Esophagus mucosa (tissue), 1 donor: Measurements from ENCODE around the gene PLA2G2C. TPM values are rescaled to one million over a fixed set of nuclear protein-coding genes. Genes with fewer than 3 reads are reported as not detected.

Source experiments
- ATAC-seq: fragments of 200-7000 bp; cut with Tn5 transposase; one replicate; pipeline ENCODE4 v1.9.1; 2020
- total RNA-seq: library from RNA; stranded (reverse); gene quantifications from one replicate; pipeline ENCODE4 v1.2.4, GENCODE V29; 2023
- donor health status: DM: yes; HTN: yes; CAD: no.

PLA2G2C gene
- total RNA-seq, 1 donor from 2014 or later: 0.48 TPM

DNA sequence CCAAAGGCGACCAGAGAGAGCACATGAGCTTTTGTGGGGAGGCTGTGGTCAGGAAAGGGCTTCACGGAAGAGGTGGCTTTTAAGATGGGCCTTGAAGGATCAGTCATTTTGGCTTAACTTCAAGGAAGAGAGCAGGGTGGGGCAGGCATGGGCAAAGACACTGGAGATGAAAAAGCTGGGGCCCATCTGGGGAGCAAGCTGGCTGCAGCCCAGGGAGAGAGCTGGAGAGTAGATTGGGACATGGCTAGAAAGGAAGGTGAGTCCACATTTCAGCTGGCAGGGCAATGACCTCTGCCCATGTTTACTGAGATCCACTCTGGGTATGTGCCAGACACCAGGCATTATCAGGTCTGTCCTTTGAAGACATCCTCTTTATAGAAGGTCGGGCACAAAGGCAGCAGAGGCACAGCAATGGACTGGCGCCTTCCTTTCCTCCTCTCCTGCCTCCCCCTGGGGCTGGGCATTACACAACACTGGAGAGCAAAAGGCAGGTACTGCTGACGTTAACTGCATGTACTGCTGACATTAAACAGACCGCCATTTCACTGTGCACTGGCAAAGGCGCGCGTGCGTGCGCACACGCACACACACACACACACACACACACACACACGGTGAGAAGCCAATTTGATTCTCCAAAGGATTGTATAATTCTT lies 2.6 kb downstream of the PLA2G2C start:
- no peak for ATAC-seq

DNA sequence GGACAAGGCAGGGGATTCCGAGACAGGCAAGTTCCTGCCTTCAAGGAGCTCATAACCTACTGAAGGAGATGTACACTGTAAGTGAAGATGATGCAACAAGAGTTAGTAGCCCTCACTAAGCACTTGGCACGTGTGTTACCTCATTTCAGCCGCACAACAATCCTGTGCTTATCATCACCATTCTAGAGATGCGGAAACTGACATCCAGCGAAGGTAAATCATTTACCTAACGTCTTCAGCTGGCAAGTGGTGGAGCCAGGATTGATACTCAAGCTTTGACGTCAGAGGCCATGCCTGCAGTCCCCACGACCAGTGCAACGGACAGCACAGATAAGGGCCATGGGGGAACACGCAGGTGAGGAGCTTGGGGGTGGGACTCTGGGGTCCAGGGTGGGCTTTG lies 3.3 kb downstream of the PLA2G2C start:
- no peak for ATAC-seq

DNA sequence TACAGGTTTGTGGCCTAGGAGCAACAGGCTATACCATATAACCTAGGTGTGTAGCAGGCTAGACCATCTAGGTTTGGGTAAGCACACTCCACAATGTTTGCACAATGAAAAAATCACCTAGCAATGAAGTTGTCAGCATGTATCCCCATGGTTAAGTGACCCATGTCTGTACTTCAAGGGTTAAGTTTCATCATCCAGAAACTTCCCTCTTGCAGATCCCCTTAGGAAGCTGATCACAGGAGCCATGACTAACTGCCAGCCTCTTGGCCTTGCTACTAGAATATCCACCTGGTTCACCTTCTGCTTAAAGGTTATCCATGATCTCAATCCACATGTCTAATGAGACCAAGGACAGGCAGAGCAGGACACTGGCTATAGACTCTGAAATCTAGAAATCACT lies 3.9 kb downstream of the PLA2G2C start:
- no peak for ATAC-seq

DNA sequence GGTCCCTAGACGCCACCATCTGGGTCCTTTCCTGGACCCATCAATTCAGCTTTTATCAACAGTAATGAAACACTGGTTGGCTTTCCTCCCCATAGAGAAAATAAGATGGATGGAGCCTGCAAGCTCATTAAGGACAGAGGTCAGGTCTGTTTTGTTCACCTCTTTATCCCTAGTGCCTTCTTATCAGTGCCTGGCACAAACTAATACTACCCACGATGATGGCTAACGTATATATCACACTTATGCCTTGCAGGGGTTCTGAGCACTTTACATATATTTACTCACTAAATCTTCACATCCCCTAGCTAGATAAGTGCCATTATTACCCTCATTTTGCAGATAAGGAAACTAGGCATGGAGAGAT lies 5.5 kb downstream of the PLA2G2C start:
- no peak for ATAC-seq

DNA sequence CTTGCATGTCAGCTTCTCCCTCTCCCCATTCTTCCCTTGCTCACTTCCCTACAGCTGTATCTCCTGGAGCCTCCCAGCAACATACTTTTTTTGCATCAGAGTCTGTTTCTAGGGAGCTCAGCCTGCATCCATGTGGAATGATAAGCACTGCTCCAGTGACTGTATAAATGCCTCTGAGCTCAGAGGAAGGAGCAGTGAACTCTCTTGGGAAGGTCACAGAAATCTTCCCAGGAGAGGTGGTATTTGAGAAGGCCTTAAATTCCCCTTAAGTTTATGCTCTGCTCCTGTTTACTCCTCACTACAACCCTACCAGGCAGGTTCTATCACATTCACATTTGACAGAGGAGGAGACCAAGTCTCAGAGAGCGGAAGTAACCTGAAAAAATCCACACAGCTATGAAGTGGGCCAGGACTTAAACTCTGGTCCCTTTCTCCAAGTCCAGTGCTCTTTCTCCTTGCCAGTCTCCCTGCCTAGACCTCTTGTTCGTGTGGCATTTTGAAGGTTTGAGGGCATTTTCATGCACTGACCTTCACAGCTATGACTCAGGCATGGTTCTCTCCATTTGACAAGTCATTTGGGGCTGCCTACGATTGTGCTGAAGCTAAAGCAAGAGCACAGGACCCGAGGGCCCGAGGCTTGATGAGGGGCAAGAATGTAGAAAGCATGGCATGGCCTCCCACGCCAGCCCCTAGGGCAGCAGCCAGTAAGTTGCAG lies 6.0 kb downstream of the PLA2G2C start:
- ATAC-seq: no peak

DNA sequence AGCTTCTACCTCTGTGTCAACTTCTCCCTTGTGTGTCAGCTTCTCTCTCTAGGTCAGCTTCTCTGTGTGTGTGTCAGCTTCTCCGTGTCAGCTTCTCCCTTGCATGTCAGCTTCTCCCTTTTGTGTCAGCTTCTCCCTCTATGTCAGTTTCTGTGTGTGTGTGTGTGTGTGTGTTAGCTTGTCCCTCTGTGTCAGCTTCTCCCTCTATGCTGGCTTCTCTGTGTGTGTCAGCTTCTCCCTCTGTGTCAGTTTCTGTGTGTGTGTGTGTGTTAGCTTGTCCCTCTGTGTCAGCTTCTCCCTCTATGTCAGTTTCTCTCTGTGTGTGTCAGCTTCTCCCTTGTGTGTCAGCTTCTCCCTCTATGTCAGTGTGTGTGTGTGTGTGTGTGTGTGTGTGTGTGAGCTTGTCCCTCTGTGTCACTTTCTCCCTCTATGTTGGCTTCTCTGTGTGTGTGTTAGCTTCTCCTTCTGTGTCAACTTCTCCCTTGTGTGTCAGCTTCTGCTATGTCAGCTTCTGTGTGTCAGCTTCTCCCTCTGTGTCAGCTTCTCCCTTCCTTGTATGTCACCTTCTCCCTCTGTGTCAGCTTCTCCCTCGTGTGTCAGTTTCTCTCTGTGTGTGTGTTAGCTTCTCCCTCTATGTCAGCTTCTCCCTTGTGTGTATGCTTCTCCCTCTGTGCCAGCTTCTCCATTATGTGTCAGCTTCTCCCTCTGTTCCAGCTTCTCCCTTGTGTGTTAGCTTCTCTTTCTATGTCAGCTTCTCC lies 6.8 kb downstream of the PLA2G2C start:
- no peak for ATAC-seq

DNA sequence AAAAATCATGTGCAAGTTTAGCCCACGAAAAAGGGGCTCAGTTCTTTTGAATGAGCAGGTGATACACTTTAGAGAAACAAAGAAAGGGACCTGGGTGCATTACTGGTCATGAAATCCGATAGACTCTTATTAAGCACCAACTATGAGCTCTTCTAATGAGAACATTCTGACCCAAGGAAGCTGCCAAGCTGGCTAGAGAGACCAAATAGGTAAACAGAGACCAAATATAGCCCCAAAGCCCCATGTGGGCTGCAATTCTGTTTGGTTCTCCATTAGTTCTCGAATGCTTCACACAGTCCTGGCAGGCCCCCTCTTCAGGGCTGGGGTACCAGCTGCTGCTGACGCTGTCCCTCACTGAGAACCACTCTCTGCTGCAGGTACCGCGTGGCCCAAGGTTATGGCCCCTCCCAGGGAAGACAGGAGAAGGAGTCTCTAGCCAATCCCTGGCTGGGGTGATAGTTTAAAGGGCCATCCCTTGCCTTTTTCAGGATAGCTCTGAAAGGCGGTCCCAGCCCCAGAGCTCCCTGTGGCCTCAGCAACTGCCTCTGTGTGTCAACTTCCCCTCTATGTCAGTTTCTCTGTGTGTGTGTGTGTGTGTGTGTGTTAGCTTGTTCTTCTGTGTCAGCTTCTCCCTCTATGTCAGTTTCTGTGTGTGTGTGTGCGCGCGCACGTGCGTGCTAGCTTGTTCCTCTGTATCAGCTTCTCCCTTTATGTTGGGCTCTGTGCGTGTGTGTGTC lies 7.5 kb downstream of the PLA2G2C start:
- no peak for ATAC-seq

DNA sequence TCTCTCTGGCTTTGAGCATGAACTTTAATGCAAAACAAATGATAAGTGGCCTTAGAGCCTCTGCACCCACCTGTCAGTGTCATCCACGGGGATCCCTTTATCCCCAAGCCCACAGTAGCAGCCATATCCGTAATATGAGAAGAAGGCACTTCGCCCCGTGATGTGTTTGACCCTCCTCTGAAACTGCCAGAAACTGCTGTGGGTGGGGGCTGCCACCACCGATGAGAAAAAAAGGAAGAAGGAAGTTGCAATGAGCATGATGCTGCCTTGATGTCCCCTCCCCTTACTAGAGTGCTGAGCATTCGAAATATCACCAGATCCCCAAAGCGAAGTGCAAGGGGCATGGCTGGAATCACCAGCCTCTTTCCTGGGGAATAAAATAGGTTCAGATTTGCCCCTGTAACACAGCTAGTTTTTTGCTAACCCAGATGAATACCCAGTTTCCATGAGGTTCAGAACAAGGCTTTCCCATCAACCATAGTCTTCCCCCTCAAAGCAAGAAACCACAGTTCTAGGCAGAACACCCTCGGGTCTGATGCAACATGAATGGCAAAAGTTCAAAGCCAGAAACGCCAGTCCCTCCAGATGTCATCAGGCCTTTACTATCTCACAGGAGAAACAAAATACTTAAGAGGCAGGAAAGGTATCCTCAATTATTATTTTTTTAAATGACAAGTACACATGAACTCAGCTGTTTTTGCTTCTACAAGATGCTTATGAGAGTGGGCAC lies 11.2 kb downstream of the PLA2G2C start:
- no peak for ATAC-seq

DNA sequence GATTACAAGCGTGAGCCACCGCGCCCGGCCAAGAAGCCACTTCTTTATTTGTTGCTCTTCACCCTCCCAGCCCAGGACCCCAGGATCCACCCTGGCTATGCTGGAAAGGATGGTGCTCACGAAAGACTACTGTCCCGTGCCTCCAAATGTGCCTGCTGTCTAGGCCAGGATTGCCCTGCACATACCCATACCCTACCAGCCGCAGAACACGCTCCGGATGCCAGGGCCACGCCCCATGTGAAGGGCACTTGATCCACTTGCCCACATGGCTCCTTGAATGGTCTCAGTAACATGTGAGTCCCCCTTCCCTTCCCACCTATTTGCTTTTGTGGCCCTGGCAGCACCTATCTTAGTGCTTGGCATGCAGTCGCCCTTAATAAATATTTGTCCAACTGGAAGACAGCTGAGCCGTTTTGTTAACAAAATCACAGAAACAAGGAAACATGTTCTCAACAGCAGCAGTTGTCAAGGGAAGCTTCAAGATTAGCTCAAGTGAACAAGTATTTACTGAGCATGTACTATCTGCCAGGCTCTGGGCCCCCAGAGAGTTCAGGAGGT lies 14.2 kb downstream of the PLA2G2C start:
- no peak for ATAC-seq

DNA sequence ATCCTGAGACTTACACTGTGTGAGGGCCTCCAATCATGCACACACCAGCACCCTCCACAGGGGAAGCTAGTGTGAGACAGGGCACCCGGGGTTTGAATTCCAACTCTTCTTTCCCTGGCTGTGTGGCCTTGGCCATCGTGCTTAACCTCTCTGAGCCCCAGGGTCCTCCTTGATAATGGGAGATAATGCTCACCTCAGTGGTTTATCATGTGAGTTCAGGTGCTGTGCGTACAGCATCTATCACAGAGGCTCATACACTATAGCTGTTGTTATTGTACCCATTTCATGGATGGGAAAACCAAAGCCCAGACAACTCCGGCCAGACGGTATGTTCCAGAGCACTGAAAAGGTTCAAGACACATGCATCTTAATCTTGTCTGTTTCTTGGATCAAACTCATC lies 16.4 kb downstream of the PLA2G2C start:
- ATAC-seq: no peak

DNA sequence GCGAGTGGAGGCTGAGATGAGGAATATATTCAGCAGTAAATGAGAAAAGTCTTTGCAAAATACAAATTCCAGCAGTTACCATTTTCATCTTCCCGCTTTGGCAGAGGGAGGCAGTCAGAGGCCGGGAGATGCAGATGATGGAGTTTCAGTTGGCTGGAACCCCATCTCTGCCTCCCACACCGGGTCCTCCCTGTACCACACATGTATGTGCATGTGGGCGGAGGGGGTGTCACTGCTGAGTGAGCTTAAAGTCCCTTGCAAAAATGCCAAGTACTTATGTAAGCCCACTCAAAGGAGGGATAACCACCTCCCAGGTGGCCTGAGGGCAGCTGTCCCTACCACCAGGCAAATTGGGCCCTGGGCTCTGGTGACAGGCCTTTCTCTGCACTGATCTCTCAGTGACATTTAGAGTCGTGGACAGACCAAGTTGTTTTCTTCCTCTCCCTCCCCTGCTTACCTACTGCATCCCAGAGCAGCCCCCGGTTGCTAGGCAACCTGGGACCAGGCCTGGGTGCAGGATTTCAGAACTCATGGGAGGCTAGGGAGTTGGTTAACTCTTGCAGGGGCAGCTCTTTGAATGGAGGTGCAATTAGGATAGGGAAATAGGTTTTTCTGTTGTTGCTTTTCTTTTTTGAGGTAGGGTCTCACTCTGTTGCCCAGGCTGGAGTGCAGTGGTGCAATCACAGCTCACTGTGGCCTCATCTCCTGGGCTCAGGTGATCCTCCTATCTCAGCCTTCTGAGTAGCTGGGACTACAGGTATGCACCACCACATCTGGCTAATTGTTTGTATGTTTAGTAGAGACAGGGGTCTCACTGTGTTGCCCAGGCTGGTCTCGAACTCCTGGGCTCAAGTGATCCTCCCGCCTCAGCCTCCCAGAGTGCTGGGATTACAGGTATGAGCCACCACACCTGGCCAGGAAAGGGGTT lies 17.5 kb downstream of the PLA2G2C start:
- ATAC-seq: no peak

DNA sequence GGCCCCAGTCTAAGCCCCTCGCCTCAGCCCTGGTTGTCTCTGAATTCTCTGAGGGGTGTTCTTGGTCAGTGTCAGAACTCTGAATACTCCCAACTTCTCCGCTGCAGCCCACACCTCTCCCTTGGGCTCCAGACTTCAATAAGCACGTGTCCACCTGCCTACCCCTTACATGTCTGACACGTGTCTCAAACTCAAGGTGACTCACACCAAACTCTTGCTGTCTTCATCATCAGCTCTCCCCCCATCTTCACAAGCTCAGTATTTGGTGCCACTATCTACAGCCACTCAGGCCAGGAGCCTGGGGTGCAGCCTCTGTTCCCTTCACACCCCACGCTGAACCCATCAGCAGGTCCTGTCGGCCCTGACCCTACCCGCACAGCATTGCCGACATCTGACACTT lies 19.2 kb downstream of the PLA2G2C start:
- no peak for ATAC-seq

DNA sequence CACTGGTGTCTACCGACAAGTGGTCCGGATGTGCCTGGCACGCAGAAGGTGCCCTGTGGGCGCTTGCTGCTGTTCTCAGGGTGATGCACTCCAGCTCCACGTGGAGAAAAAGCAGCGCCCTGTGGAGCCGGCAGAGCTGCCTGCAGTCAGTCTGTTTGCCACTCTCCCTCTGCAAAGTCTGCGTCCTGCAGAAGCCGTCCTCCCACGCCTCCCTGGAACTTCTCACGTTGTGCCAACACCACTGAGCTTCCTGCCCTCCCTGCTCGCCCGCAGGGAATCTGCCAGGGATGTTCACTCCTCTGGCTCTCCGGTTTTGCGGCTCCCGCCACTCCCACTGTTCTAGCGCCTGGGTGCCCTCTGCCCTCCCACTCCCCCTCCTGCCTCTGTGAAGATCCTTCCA lies 20.3 kb downstream of the PLA2G2C start:
- peak; percentile 12 for ATAC-seq

DNA sequence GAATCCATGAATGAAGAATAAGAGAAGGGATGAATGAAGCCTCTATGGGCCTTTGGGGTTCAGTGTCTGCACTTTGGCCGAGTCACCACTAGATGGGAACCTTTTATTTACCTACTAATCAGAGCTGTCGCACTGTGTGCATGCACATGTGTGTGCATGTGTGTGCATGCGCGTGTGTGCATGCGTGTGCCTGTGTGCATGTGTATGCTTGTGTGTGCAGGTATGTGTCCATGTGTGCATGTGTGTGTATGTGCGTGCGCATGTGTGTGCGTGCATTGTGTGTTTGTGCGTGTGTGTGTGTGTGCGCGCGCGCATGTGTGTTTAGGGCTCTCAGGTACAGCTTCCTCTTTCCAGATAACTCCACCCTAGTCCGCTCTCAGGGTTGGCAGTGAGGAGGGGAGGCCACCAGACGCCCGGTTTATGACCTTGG lies 20.8 kb downstream of the PLA2G2C start:
- ATAC-seq: peak; percentile 55

DNA sequence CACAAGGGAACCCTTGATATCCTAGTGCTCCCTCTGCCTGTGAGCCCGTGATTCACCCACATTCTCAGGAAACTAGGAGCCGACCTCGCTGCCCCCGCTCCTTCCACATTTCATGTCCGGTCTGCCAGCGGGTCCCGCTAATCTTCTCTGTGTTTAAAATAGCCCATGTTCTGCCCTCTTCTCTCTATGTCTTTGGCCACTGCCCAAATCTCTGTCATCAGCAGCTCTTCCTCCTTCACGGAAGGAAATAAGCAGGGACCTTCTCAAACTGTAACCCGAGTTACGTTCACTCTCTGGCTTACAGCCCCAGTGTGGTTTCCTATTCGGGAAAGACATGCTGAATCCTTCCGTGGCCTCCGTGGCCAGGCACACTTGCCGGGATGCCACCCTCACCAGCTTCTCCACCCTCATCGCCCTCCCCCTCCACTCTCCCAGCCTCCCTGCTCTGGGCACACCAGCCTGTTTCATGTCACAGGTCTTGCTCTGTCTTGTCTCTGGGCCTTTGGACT lies 21.6 kb downstream of the PLA2G2C start:
- ATAC-seq: no peak

DNA sequence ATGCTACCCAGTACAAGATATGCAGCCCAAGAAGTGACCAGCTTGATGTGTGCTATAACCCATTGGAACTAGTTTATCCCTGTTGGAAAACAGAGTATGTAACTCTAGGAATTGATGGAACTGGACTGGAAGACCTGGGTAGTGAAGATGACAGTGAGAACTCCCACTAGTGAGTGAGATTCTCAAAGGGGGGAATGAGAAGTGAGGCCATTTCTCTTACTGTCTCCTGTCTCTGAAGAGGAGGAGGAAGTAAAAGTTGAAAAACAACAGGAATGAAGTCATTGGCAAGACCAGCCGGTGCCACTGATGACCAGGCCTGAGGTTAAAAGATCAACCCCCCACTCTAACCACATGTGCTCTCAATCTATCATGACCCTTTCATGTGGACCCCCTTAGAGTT lies 26.3 kb downstream of the PLA2G2C start:
- ATAC-seq: no peak

DNA sequence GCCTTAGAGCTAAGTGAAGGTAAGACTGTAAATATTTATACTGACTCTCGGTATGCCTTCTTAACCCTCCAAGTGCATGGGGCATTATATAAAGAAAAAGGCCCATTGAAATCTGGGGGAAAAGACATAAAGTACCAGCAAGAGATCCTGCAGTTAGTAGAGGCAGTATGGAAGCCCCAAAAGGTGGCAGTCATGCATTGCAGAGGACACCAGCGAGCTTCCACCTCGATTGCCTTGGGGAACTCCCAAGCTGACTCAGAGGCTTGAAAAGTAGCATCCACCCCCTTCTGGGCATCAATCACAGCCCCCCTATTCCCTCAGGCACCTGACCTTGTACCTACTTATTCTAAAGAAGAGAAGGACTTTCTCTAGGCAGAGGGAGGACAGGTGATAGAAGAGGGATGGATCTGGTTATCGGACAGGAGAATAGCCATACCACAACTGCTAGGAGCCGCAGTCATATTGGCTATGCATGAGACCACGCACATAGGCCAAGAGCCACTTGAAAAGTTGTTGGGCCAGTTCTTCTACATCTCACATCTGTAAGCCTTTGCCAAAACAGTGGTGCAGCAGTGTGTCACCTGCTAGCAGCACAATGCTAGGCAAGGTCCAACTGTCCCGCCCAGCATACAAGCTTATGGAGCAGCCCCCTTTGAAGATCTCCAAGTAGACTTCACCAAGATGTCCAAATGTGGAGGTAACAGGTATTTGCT lies 27.8 kb downstream of the PLA2G2C start:
- peak; percentile 55 for ATAC-seq

DNA sequence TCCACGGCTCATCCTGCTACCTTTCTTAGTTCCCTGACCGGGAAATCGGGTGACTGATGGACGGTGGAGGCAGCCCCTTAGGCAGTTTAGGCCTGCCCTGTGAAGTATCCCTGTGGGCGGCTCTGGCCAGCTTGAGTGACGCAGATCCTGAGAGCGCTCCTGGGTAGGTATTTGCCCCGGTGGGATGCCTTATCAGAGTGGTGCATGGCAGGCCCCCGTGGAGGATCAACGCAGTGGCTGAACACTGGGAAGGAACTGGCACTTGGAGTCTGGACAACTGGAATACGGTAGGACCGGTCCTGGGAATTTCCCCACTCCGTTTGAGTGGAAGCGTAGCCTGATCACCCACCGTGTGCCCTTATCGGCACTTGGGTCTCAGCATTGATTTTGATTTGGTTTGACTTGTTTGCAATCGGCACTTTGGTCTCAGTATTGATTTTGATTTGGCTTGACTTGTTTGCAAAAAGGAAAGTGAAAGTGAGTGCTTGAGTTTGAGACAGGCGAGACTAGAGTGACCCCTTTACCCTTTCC lies 32.0 kb downstream of the PLA2G2C start:
- no peak for ATAC-seq

DNA sequence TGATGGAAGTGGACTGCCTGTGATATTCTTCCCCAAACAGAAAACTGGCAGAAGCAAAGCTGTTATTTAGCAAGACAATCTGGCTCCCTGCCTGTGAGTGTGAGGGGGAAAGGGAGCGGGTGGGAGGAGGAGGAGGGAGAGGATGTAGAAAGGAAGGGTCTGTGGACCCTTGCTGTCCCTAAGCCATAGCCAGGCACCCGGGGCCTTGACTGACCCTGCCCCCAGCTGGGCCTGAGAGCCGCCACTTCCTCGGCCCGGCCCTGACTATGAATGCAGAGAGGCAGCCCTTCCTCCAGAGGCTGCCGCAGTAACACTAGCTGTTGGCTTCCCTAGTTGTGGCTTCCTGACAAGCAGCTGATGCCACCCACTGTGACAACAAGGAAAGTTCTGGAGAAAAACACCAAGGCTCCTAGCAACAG lies 33.3 kb downstream of the PLA2G2C start:
- ATAC-seq: no peak

DNA sequence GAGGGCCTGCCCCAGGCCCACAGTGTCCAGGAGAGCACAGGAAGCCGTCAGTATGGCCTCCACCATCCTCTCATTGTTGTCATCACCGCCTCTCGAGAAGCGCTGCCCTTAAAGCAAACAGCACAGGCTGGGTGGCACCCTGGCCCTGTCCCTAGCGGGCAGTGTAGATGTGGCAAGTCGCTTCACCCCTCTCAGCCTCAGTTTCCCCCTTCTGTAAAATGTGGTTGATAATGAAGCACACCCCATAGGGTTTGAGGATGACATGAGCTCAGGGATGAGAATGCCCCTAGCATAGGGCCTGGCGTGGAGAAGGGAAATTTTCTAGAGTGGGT lies 33.8 kb downstream of the PLA2G2C start:
- no peak for ATAC-seq
